Transverse colon (tissue), 3 donors: Measurements from ENCODE around the gene E2F2.

Source experiments
- EP300 ChIP-seq: sonication (generic); formaldehyde crosslinking; IDR thresholded peaks from one replicate; pipeline ENCODE4 v1.6.1; 2017; ENCODE audit warnings: antibody characterized with exemption, low read depth
- POLR2A ChIP-seq: fragments of 450-650 bp; IDR thresholded peaks from one replicate; pipeline ENCODE4 v1.6.1; 2016; ENCODE audit warnings: antibody characterized with exemption, mild to moderate bottlenecking, moderate library complexity
- TF ChIP-seq, protein P1 (sequence below), 5 experiments: fragments of 200-600 bp in 3 of 5; fragments of 450-650 bp in 2 of 5; sonication (generic) in 3 of 5; IDR thresholded peaks; 1 replicate in 2 of 5; 2 replicates in 3 of 5; pipeline ENCODE4 v1.5.1; 2016 to 2017; ENCODE audit warnings: antibody characterized with exemption in 5 of 5, inconsistent platforms in 3 of 5, mild to moderate bottlenecking in 2 of 5, moderate library complexity in 1 of 5

DNA sequence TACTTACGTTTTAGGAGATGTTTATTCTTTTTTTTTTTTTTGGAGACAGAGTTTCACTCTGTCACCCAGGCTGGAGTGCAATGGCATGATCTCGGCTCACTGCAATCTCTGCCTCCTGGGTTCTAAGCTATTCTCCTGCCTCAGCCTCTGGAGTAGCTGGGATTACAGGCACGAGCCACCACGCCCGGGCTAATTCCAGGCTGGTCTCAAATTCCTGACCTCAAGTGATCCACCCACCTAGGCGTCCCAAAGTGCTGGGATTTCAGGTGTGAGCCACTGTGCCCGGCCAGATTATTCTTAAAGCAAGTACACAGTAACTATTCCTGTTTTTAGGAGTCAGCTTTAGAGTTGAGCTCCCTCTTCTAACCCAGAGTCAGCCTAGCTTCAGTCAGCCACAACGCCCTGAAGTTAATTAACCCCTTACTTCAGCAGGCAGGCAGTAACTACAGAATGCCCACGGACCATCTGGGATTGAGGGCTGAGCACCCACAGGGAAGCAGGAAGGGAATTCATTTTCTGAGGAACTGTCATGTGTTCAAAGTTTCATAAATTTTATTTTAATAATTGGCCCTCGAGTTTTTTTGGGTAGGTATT, 33.6 kb upstream of the E2F2 start:
- TF ChIP-seq EP300, result no peak
- TF ChIP-seq POLR2A, result no peak
- TF ChIP-seq, protein P1, sequence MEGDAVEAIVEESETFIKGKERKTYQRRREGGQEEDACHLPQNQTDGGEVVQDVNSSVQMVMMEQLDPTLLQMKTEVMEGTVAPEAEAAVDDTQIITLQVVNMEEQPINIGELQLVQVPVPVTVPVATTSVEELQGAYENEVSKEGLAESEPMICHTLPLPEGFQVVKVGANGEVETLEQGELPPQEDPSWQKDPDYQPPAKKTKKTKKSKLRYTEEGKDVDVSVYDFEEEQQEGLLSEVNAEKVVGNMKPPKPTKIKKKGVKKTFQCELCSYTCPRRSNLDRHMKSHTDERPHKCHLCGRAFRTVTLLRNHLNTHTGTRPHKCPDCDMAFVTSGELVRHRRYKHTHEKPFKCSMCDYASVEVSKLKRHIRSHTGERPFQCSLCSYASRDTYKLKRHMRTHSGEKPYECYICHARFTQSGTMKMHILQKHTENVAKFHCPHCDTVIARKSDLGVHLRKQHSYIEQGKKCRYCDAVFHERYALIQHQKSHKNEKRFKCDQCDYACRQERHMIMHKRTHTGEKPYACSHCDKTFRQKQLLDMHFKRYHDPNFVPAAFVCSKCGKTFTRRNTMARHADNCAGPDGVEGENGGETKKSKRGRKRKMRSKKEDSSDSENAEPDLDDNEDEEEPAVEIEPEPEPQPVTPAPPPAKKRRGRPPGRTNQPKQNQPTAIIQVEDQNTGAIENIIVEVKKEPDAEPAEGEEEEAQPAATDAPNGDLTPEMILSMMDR (IDR thresholded peaks at IDR 0.05), result no peak
